HUDEP-2 (cell line): ENCODE measurements around the gene HEATR3.

ENCODE experiments used
- DNase-seq, 76 experiments: peaks; one replicate each; lab custom pipeline; 2025; ENCODE audit not compliant: unreplicated experiment in 76 of 76; lab: John Stamatoyannopoulos, UW

The HEATR3 gene

GRCh38 chr16:50152351-50152806, 86.6 kb downstream of the HEATR3 start:
- DNase-seq = peak in 11 of 76 experiments; percentile 12 to 56 (median 42)

- DNase-seq = peak in 72 of 76 experiments; percentile 13 to 93 (median 73)
Observed at GRCh38 chr16:50152807-50153595, 87.2 kb downstream of the HEATR3 start, which contains the start of gene TENT4B. Gene TENT4B (plus strand): TSS chr16:50153306. CDS start chr16:50153622, 316 bp downstream.

GRCh38 chr16:50153596-50154419, 88.0 kb downstream of the HEATR3 start:
- DNase-seq = peak in 5 of 76 experiments; percentile 15 to 67 (median 31)

- DNase-seq = no peak
Observed at GRCh38 chr16:50154420-50154950, 88.7 kb downstream of the HEATR3 start.

- no peak for DNase-seq
Observed at GRCh38 chr16:50155925-50156324, 90.2 kb downstream of the HEATR3 start.
